Stimulated activated naive CD8-positive, alpha-beta T cell treated with anti-CD3 and anti-CD28 coated beads, Interleukin-15, amount 100 ng/mL, for 72 hours (primary cell): ENCODE measurements around the gene ANKRD63.

ENCODE experiments used
- ATAC-seq: fragments of 150-1000 bp; cut with Tn5 transposase; 2 replicates; pipeline ENCODE4 v1.10.0; 2021; ENCODE audit warnings: mild to moderate bottlenecking, moderate library complexity
- DNase-seq, 2 donors: peaks; one replicate each; pipeline ENCODE4 v3.0.0; 2021 to 2022
- H3K27ac Mint-ChIP-seq, 2 donors: one replicate each; pipeline ENCODE4 v1.8.0; 2022; ENCODE audit warnings: mild to moderate bottlenecking in 2 of 2, mixed read lengths in 2 of 2, moderate library complexity in 2 of 2
- H3K27me3 Mint-ChIP-seq: one replicate; pipeline ENCODE4 v1.8.0; 2022; ENCODE audit warnings: mixed read lengths
- H3K4me1 Mint-ChIP-seq: one replicate; pipeline ENCODE4 v1.8.0; 2022; ENCODE audit warnings: mild to moderate bottlenecking, mixed read lengths
- H3K4me3 Mint-ChIP-seq, 2 donors: one replicate each; pipeline ENCODE4 v1.8.0; 2022; ENCODE audit warnings: mild to moderate bottlenecking in 2 of 2, mixed read lengths in 2 of 2, moderate library complexity in 1 of 2
- H3K9me3 Mint-ChIP-seq, 2 donors: one replicate each; pipeline ENCODE4 v1.8.0; 2022; ENCODE audit warnings: mixed read lengths in 2 of 2

ANKRD63 gene

DNA sequence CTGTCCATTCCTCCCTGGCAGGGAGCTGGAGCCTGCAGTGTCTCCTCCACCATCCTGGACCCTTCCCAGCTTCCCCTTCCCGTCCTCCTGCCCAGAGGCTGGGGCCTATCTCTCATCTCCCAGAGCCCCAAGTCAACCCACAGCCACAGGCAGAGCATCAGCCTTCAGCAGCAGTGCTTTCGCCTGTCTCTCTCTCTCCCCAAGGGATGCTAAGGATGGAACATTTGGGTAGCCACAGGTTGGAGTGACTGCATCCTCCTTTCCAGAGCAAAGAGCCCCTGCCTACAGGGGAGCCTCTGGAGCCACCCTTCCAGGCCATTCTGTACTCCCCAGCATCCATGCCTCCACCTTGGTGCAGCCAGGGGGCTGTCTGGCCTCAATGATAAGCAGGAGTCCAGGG is 20.7 kb upstream of the ANKRD63 start:
- DNase-seq (no peak), ATAC-seq (no peak)
- no peak overlapping the region for H3K4me3 Mint-ChIP-seq
- H3K27ac Mint-ChIP-seq: no peak overlapping the region
- H3K9me3 Mint-ChIP-seq: no peaks in the 10 kb centered on the region
- peaks cover 38% of the 10 kb centered on the region for H3K4me1 Mint-ChIP-seq
- no peaks in the 10 kb centered on the region for H3K27me3 Mint-ChIP-seq

DNA sequence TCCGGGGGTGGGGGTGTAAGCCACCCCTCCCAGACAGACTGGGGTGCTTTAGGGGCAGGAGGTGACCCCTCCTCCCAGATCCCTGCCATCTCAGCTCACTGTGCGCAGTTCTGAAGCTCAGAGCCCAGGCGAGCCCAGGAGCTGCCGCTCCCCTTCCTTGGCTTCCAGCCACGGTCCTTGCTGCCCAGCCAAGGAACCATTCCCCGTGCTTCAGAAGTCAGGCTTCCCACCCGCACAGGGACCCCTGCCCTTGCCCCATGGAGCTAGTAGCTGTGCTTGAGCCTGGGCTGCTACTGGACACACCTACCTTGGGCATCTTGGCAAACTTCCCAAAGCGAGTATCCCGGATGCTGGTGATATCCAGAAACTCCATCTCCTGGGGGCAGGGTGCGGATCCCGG is 20.1 kb upstream of the ANKRD63 start:
- DNase-seq (no peak), ATAC-seq (no peak)
- H3K4me1 Mint-ChIP-seq: peaks cover 36% of the 10 kb centered on the region
- no peaks in the 10 kb centered on the region for H3K27me3 Mint-ChIP-seq
- no peak overlapping the region for H3K4me3 Mint-ChIP-seq
- no peaks in the 10 kb centered on the region for H3K9me3 Mint-ChIP-seq
- H3K27ac Mint-ChIP-seq: peak overlapping the region in 1 of 2 donors; percentile 27

GRCh38 chr15:40302288-40302886 is 19.5 kb upstream of the ANKRD63 start:
- no peak for ATAC-seq
- DNase-seq: no peak
- no peaks in the 10 kb centered on the region for H3K27me3 Mint-ChIP-seq
- no peaks in the 10 kb centered on the region for H3K9me3 Mint-ChIP-seq
- no peak overlapping the region for H3K27ac Mint-ChIP-seq
- H3K4me3 Mint-ChIP-seq: no peak overlapping the region
- H3K4me1 Mint-ChIP-seq: peaks cover 36% of the 10 kb centered on the region

GRCh38 chr15:40301467-40302179 is 18.8 kb upstream of the ANKRD63 start:
- Mint-ChIP-seq H3K27me3 (no peaks in the 10 kb centered on the region), H3K27ac (peak overlapping the region in 1 of 2 donors; percentile 3), H3K4me3 (no peak overlapping the region), H3K9me3 (no peaks in the 10 kb centered on the region), H3K4me1 (peaks cover 31% of the 10 kb centered on the region)
- ATAC-seq: no peak
- DNase-seq: no peak

DNA sequence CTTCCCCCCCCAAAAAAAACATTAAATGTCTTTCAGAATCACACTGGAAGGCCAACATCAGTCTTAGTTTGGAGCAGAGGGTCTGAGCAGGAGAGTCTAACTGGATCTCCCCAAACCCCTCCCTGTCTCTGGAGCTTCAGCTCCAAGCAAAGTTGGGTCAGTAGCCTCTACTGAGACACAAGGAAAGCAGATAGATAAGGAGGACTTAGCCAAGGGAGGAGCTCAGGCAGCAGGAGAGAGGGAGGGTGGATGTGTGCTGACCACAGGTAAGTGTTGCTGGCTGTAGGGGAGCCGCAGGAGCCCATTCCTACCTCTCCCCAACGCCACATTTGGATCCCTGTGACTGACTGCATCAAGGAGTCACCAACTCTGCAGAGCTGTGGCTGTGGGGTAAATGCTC is 17.9 kb upstream of the ANKRD63 start:
- H3K27ac Mint-ChIP-seq: no peak overlapping the region
- no peaks in the 10 kb centered on the region for H3K27me3 Mint-ChIP-seq
- no peak for ATAC-seq
- H3K4me1 Mint-ChIP-seq: peaks cover 23% of the 10 kb centered on the region
- H3K9me3 Mint-ChIP-seq: no peaks in the 10 kb centered on the region
- no peak for DNase-seq
- H3K4me3 Mint-ChIP-seq: no peak overlapping the region

DNA sequence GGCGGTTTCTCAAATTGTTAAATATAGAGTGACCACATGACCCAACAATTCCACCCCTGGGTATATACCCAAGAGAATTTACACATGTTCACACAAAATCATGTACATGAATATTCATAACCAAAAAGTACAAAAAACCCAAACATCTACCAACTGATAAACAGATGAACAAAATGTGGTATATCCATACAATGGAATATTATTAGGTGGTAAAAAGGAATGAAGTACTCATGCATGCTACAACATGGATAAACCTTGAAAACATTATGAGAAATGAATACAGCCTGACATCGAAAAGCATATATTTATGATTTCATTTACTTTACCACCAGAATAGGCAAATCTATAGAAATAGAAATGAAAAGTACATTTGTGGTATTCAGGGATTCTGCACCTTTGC is 17.5 kb upstream of the ANKRD63 start:
- no peak overlapping the region for H3K4me3 Mint-ChIP-seq

DNA sequence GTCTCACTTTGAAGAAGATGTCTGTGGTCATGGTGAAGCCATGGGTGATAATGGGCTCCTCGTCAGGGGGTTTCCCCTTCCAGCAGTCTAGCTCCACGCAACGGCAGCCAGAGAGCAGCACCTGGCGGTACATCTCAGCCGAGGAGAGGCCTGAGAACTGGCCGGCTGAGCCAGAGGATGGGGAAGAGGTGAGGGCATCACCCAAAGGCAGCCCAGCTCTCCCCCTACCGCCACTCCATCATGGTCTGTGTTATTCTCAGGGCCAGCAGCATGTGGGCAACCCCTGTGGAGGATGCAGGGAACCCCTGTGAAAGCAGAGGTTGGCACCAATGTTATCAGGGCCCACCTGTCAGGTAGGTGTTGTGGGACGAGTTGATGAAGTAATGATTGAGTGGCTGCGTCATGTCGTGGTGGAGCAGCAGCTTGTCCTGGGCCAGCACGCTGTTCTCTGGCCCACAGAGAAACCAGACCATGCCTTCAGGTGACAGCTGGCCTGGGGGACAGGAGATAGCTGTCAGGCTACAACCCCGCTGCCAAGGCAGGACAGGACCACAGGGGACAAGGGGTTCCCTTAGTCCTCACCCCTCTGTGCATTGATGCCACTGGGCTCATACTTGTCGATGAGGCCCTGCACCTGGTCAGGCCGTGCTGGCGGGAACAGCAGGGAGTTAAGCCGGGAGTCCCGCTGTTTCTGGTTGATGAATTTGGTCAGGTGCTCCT is 15.5 kb upstream of the ANKRD63 start:
- no peaks in the 10 kb centered on the region for H3K27me3 Mint-ChIP-seq
- H3K4me3 Mint-ChIP-seq: no peak overlapping the region
- H3K9me3 Mint-ChIP-seq: no peaks in the 10 kb centered on the region
- no peak overlapping the region for H3K27ac Mint-ChIP-seq
- no peak for ATAC-seq
- no peak for DNase-seq
- peaks cover 2% of the 10 kb centered on the region for H3K4me1 Mint-ChIP-seq

More for the DNA sequence above, 17.5 kb upstream of the ANKRD63 start:
- H3K27me3 Mint-ChIP-seq: no peaks in the 10 kb centered on the region
- no peak for ATAC-seq
- peaks cover 20% of the 10 kb centered on the region for H3K4me1 Mint-ChIP-seq
- DNase-seq: no peak
- no peaks in the 10 kb centered on the region for H3K9me3 Mint-ChIP-seq
- H3K27ac Mint-ChIP-seq: no peak overlapping the region

DNA sequence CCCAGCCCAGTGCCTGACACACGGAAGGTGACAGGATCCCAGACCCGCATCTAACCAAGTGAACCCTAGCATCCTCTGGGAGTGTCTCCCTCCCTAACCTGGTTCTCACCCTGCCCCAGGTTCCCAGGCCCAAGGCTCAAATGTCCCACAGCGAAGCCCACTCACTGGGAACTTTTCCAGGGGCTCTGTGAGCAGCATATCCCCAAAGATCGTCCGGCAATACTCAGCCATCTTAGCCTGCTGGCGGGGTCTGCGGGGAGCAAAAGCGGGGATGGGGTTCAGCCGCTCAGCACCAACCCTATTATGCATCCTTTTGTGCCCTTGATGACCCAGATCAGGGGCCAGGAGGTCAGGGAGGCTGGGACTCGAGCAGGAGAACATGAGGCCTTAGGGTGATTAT is 14.5 kb upstream of the ANKRD63 start:
- DNase-seq (no peak), ATAC-seq (no peak)
- Mint-ChIP-seq H3K27ac (no peak overlapping the region), H3K9me3 (no peaks in the 10 kb centered on the region), H3K27me3 (no peaks in the 10 kb centered on the region), H3K4me1 (no peaks in the 10 kb centered on the region), H3K4me3 (no peak overlapping the region)

- no peak overlapping the region for H3K27ac Mint-ChIP-seq
- no peak overlapping the region for H3K4me3 Mint-ChIP-seq
- DNase-seq (no peak), ATAC-seq (no peak)
- no peaks in the 10 kb centered on the region for H3K27me3 Mint-ChIP-seq
- no peaks in the 10 kb centered on the region for H3K4me1 Mint-ChIP-seq
- no peaks in the 10 kb centered on the region for H3K9me3 Mint-ChIP-seq
These were observed 13.8 kb upstream of the ANKRD63 start for GRCh38 chr15:40296561-40297230.

GRCh38 chr15:40295877-40296560 is 13.2 kb upstream of the ANKRD63 start:
- no peak overlapping the region for H3K4me3 Mint-ChIP-seq
- H3K27ac Mint-ChIP-seq: no peak overlapping the region
- H3K9me3 Mint-ChIP-seq: no peaks in the 10 kb centered on the region
- H3K4me1 Mint-ChIP-seq: no peaks in the 10 kb centered on the region
- H3K27me3 Mint-ChIP-seq: no peaks in the 10 kb centered on the region
- ATAC-seq (no peak), DNase-seq (no peak)

DNA sequence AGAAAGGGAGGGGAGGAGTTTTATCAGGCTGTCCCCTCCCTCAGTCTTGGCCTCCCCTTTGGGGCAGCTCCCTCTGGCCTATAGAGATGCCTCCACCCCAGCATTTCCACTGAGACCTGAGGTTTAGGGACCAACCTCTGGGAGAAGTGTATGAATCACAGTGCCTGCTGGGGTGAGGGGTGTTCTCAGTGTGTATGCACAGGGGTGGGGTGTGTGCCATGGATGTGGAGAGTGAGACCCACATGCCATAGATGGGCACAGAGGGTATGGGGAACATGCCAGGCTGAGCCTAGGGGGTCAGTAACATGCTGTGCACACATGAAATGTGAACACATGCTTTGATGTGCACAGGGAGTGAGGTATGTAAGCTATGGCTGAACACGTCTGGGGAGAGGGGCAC is 12.4 kb upstream of the ANKRD63 start:
- Mint-ChIP-seq H3K4me1 (no peaks in the 10 kb centered on the region), H3K4me3 (no peak overlapping the region), H3K27me3 (no peaks in the 10 kb centered on the region), H3K27ac (peak overlapping the region in 1 of 2 donors; percentile 42), H3K9me3 (no peaks in the 10 kb centered on the region)
- DNase-seq: no peak
- ATAC-seq: no peak

DNA sequence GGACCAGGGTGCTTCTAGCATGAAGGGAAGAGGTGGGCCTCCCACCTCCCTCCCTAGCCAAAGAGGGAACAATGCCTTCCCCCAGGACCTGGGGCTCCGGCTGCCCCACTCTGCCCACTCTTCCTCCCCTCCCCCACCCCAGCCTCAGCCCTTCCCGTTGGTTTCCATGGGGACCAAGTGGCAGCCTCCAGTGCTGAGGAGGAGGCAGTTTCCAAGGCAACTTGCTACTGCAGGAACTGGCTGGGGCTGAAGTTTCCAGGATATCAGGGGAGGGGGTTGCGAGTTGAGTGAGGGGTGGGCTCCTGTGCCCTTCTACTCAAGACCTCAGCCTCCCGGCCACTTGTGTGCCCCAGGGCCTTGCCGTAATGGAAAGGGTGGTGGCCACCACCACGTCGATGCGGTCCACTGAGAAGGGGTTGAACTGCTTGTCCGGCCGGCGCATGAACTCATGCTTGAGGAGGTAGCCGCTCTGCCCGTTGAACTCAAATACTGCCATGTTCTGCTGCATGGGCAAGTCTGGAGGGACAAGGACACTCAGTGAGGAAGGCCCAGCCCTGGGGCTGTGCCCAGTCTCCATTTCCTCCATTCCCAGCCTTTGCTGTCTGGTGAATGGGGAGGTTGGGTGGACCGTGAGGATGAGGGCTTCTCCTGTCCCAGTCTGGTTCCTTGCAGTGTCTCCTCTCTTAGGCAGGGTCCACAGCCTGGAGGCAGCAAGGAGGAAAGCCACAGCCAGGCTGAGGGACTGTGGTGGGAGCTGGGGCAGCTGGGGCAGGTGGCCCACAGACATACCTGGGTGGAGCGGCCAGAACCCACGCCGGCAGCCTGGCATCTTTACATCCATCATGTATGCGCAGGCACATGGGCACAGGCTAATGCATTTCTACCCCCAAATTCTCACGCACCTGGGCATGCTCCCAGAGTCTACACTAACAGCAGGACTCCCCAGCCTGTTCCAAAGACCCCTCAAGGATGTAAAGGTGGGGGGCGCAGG is 11.3 kb upstream of the ANKRD63 start:
- H3K27ac Mint-ChIP-seq: no peak overlapping the region
- no peaks in the 10 kb centered on the region for H3K27me3 Mint-ChIP-seq
- no peaks in the 10 kb centered on the region for H3K4me1 Mint-ChIP-seq
- DNase-seq: no peak
- no peak overlapping the region for H3K4me3 Mint-ChIP-seq
- no peaks in the 10 kb centered on the region for H3K9me3 Mint-ChIP-seq
- no peak for ATAC-seq

- no peak for DNase-seq
- no peak overlapping the region for H3K4me3 Mint-ChIP-seq
- no peaks in the 10 kb centered on the region for H3K27me3 Mint-ChIP-seq
- no peak for ATAC-seq
- H3K27ac Mint-ChIP-seq: peak overlapping the region in 1 of 2 donors; percentile 38
- no peaks in the 10 kb centered on the region for H3K9me3 Mint-ChIP-seq
- no peaks in the 10 kb centered on the region for H3K4me1 Mint-ChIP-seq
These were observed 10.1 kb upstream of the ANKRD63 start for GRCh38 chr15:40293006-40293405.

- ATAC-seq: no peak
- H3K4me3 Mint-ChIP-seq: no peak overlapping the region
- no peaks in the 10 kb centered on the region for H3K4me1 Mint-ChIP-seq
- H3K9me3 Mint-ChIP-seq: no peaks in the 10 kb centered on the region
- H3K27me3 Mint-ChIP-seq: no peaks in the 10 kb centered on the region
- no peak for DNase-seq
- H3K27ac Mint-ChIP-seq: no peak overlapping the region
These were observed 9.4 kb upstream of the ANKRD63 start for GRCh38 chr15:40292246-40292645.
